Measurements from ENCODE around the gene DOK5.
A peak's percentile ranks its signal among the peaks of the same experiment; 100 is the strongest.

Gene DOK5

DNA sequence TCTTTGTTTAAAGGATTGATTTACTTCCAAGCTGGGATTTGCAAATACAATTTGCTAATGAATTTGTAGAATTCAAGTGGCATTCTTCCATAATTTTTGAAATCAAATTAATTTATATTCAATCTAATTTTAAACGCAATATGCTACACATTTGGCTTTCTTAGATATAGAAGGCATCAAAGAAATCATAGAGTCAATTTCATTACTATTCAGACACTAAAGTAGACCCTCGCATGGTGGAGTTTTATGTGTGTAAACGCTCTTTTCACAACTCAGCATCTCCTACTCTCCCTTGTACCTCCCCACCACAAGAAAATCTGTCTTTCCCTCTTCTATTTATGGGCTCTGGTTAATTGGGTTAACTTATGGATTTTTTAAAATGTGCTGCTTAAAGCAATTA is 144.3 kb downstream of the DOK5 start:
- DNase-seq: no peak

DNA sequence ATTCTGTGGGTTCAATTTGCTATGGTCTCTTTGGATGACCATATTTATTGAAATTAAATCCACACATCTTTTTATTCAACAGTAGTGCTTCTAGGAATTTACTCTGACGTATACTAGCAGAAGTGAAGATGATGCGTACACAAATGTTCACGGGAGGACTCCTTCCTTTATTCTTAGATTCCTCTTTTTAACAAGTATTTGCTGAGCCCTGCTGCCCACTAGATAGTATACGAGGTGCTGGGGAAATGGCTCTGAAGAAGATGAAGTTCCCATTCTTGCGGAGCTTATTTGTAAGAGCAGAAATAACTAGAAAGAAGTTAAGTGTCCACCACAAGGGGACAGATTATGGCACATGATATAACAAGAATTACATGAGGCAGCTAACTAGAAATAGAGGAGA is 145.2 kb downstream of the DOK5 start:
- no peak for DNase-seq

DNA sequence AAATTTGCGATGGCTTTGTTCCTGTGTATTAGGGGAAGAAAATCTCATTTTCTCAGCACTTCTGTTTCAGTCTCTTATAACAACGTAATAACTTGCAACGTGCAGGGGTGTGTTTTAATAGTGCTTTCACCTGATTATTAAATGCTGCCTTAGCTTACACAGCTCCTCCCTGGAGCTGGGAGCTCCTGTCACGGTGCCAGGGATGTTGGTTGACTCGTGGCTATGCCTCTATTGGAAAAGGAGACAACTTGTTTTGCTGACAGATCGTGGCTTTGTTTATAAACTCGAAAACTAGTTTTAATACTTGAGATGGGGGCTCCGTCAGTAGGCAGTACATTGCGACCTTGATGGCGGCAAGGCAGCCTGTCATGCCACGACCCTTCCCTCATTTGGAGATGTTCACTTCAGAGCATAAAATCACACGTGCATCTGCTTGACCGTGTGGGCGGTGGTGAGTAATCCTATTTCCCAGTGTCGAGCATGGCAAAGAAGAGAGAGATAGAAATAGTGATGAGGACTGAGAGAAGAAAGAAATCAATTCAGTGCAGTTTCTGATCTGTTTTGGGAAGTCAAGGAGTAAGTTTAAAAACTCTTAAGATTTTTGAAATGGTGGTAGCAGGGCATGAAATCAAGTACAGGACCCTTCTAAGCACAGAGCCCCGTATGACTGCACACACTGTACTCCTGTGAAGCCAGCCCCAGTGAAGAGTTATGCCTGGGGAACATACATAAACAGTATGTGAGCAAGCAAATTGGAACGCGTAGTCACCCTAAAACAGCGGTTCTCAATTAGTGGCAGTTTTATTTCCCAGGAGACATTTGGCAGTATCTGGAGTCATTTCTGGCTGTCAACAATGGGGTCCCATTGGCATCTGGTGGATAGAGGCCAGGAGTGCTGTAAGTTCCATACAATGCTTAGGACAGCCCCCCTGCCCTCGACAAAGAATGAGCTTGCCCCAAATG is 147.2 kb downstream of the DOK5 start:
- no peak for DNase-seq

DNA sequence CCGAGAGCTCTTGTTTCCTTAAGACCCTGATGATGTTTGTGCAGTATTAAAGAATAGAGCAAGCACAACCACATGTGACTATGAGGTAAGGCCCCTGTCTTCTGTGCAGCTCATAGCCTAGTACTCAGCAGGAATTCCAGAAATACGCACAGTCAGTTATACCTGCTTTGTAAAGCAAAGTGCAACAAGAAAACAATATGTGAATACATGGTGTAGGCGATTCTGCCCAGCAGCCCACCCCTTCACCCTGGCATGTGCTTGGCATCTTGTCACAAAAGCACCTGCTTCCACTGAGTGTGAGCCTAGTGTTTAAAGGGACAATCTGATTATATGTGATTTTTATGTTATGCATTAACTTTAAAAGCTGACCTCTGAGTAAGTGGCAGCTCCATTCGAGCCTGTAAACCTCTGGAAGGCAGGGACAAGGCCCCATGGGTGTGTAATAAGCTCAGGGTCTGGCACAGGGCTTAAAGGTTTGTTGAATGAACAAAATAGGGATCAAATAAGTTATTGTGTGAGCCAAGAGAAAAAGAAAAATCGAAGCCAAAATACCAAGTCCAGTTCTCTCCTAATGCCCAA is 148.7 kb downstream of the DOK5 start:
- no peak for DNase-seq

DNA sequence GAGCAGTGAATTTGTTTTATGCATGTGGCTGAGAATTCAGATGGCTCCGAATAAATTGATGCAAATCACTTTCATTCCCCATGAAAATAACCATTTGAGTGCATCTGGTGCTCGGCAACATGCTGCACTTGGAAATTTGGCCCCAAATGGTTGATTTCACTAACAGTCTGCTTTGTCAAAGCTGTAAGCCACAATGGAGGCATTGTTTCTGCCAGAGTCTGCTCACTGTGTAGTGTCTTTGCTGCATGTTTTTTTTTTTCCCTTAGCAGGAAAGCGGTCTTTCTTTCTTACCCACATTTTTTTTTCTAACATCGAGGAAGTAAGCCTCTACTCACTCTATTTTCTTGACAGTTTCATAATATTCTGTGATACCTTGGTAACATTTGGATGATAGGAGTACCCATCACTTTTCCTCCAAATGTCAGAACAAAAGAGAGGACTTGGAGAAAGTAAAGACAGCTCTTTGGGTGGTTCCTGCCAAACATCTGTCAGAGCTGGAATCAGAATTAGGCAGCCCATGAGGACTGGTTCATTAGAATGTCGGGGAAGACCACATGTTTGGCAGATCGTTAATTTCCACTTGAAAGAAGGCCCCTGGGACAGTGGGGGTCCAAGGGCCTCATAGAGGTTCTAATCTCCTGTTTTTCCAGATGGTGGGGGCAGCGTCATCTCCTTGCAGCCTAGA is 149.5 kb downstream of the DOK5 start:
- DNase-seq: no peak

DNA sequence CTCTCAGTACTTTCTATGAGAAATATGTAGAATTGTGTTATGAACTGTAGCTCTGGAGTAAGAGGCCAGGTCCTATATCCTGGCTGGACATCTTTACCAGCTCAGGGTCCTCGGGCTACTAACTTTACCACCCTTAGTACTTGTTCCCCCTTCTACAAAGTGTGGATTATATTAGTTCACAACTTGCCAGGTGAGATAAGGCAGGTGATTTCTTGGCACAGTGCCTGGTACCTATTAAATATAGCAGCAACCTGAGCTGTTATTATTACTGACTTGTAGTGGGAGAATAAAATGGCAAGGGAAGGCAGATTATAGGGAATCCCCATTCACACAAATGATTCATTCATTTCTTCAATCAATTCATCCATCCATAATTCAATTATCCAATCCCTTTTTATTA is 150.1 kb downstream of the DOK5 start:
- peak; percentile 2 for DNase-seq

DNA sequence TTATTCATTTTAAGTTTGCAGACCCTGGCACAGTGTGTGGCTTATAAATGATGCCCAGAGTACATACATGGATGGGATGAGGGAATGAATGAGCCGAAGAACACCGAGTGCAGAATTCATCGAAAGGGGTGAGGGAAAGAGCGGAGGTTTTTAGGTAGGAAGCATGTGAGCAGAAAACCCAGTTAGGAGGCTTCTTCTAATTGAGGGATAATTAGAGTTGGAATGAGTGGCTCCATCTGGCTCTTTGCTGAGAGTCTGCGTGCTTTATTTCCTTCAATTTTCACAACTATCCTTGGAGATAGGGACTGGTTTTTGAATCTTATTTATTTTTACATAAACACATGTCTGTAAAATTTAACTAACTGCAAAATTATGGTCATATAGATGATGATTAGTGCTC is 150.7 kb downstream of the DOK5 start:
- no peak for DNase-seq

DNA sequence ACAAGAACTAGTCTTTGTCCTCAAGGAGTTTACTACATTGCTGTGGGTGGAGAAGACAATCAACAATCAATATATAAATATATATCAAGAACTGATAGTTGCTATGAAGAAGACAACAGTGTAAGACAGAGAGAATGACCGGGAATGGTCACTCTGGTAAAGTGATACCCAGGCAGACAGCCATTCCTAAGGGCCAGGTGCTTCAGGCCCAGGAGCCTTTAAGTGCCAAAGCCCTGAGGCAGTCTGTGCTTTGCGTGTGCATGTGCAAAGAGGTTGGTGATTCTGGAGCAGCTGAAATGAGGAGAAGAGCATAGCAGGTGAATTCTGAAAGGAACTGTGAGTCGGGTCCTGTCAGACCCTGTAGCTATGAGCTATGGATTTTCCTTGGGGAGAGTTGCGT is 154.2 kb downstream of the DOK5 start:
- no peak for DNase-seq

DNA sequence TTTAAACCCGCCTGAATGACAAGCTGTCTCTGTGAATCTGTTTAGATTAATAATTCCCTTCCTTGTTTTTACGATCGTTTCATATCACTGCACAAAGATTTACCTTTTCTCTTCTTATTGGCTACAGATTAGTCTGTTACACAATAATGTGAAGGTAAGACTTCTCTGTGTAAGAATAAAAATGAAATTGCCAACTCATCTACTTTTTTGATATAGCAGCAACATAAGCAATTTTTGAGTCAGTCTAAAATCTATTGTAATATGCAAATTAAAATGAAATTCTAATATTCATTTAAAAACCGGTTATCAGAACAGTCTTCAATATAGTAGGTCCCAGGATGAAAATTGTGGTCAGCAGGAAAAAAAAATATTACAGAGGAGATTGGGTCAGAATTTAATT is 155.2 kb downstream of the DOK5 start:
- DNase-seq: no peak

DNA sequence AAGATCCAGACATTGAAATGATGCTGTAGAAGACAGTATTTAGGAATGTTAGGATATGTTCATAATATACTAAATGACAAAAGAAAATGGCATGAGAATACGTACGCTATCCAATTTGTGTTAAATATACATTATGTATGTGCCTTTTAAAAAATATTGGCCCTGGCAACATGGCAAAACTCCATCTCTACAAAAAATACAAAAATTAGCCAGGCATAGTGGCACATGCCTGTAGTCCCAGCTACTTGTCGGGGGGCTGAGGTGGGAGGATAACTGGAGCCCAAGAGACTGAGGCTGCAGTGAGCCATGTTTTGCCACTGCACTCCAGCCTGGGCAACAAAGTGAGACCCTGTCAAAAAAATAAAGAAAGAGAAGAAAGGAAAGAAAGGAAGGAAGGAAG is 155.7 kb downstream of the DOK5 start:
- DNase-seq: no peak

DNA sequence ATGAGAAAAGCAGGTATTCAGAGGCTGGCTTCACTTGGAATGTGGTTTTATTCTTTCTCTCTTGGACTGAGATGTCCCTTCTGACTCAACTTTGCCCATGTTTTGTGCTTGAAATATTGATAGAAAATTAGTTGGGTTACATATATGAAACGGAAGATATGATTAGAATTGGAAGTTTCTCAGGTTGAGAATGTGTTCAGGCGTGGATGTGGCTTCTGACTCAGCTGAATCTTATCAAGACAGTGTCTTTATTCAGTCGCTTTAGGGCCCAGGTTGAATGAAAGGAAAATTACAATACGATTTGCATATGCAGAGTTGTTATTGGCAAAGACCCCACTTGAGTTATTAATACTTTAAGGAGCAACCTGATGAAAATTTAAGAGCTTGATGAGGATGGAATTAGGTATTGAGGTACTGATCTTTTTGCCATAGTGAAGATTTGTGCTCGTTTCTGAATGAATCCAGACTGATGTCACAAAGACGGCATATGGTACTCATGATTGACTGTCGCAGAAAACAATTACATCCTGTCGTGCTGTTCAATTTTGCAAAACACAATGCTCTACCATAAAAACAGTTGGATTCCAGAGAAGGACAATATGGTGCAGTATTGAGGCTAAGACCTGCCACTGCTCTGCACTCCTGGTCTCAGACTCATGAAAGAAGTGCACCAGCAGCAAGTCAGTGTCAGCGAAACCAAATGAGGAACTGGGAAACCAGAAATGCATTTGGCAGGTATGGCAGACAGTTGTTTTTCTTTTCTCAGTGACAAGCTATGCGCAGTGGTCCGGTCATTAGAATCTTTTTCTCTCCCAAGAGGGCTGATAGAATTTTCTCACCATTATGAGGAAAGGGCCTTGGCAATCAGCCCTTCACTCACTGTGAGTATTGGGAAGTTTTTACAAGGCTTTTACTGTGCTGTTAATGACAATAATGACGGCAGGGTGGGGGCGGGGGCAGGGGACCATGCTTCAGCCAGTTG is 158.3 kb downstream of the DOK5 start:
- no peak for DNase-seq

DNA sequence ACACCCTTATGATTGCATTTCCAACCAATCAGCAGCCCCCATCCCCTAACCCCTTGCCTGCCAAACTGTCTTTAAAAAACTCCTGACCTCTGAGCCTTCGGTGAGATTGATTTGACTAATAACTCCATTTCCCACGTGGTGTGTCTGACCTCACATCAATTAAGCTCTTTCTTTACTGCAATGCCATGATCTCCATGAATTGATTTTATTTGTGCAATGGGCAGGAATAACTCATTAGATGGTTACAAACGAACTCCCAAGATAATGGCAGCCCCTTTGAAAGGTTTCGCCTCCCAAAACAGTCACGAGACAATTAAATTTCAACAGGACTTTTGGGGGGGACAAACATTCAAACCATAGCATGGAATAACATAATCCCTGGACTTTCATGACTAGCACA is 161.2 kb downstream of the DOK5 start:
- DNase-seq: no peak

DNA sequence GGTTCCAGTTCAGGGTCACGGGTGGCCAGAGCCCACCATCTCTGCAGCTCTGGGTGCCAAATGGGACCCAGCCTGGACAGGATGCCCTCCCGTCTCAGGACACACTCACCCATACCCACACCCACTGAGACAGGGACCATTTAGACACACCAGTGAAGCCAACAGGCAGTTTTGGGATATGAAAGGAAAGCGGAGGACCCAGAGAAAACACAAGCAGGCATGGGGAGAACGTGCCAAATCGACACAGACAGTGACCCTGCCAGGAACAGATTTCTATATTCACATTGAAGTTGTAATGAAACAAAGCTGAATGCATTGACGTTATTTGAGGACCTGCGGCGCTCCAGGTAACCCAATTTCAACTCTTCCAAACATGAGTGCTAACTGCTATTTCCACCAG is 164.5 kb downstream of the DOK5 start:
- DNase-seq: no peak

DNA sequence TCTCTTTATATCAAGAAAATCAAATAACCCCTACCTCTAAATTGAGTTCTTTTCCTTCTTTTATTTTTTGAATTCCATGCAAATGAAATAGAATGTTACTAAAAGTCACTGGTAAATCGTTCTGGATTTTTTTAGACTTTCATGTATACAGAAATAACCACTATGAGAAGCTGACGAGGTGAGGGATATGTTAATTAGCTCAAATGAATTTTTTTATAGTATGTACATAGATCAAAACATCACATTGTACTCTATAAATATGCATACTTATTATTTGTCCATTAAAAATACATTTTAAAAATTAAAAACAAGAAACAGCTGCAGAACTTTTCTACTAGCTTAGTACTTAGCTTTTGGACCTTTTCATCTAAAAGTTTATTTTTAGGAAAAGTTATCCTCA is 165.4 kb downstream of the DOK5 start:
- DNase-seq: no peak

DNA sequence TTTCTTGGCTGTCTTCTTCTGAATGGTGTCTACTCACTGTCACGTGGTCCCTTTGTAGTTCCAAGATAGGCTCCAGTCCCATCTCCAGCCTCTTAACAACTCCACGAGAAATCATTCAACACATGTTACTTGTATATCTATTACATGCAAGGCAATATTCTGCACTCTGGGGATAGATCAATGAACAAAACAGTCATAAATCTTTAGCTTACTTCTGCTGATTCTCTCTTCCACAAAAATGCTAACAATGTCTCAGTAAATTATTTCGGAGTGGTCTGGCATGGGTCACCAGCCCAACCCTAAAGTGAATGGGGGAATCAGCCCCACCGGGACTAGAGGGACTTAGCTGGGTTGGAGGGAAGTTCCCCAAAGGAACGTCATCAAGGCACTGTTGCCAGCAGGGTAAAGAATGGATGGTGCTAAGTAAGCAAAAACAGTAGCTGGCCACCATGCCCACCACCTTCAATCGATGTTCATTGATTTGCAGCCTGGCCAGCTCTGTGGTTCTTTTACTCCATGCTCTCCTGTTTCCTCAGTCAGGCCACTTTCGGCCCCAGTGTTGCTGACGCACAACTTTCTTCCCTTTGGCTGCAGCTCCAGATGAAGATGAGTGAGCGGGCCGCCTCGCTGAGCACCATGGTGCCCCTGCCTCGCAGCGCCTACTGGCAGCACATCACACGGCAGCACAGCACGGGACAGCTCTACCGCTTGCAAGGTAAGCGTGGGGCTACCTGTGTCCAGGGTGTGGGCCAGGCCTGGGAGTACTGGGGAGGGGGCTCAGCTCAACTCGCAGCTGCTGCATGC is 167.7 kb downstream of the DOK5 start:
- DNase-seq: no peak

DNA sequence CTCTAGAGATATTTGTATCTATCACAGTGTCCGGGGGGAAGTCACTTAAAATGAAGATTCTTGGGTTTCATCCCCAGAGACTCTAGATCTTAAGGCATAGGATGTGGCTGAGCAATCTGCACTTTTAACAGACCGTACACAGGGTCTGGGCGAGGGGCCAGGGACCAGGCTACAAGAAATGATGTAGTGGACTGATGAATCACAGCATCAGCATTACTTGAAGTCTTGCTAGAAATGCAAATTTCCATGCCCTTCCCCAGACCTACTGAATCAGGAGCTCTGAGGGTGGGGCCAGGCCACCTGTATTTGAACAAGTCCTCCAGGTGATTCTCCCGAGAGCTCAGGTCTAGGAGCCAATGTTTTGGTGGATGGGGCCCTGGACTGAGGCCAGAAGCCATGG is 168.4 kb downstream of the DOK5 start:
- DNase-seq: no peak

DNA sequence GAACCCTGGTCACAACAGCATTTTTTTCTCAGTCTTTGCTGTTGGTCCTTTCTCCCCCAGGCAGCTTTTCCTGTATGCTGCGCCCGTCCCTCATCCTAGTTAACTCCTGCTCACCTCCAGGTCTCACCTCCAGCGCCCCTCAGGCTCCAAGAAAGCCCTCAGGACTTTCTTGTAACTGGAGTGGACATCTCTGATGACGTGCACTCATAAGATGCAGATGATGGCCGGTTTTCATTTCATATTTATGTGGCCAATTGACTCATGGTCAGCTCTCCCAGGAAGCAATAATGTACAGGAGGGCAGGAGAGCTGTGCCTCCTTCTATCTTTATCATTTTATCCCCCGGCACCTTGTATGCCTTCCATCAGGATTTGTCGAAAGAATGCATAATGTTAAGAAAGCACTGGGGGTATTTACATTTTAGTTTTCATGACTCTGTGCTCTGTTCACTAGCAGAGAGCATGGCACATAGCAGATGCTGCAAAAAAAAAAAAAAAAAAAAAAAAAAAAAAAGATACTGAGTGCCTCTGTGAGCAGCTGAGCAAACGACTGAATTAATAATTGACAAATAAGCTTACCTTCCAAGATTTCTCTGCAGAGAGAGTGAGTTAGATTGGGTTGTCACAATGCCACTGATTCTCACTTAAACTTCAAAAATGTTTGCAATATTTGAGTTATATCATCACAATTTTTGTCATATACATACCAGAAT is 170.2 kb downstream of the DOK5 start:
- no peak for DNase-seq

DNA sequence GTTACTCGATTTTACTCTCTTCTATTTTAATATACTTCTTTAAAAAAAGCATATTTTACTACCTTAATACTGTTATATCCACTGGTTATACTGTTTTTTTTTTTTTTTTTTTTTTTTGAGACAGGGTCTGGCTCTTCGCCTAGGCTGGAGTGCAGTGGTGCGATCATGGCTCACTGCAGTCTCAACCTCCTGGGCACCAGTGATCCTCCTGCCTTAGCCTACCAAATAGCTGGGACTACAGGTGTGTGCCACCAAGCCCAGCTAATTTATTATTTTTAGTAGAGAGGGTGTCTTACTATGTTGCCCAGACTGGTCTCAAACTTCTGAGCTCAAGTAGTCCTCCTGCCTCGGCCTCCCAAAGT is 170.7 kb downstream of the DOK5 start:
- DNase-seq: no peak

DNA sequence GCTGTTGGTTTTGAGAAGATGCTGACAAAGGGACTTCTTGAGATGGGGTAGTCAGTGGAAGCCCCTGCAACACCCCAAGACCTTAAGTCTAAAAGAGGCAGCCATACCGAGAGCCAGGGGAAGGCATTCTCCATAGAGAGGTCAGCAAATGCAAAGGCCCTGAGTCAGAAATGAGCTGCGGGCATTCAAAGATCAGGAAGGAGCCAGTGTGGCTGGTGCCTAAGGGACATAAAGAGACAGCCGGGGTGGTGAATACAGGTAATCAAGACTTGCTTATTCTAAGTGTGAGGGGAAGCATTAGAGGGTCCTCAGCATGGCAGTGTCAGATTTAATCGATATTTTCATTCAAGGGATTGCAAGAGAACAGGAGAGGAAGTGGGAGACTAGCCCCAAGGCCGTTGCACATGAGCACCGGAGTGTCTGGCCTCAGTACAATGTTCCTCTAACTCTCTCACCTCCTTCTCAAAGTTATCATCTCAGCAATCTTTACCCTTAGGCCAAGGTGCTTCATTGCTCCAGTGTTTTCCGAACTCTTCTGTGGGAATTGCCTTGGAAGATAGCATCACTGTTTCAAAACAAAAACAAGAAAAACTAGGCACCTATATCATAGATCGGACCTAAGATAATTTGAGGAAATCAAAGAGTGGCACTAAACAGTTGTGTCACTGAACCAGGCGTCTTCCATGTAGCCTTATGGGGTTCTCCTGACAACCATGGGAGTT is 173.2 kb downstream of the DOK5 start:
- DNase-seq: no peak

DNA sequence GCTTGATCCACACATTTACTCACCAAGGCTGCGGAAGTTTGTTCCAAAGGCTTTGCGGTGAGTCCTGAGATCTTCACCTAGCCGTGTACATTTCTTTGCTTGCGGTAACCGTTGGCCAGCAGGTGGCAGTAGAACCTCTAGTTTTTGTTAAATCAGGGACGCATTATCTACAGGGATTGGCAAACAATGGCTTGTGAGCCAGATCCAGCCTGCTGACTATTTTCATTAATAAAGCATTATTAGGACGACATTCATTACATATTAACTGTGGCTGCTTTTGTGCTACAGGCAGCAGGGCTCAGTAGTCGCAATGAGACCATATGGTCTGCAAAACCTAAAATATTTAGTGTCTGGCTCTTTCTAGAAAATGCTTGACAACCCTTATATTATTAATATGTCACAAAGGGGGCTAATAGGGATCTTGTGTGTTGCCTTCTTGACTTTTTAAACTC is 174.1 kb downstream of the DOK5 start:
- peak; percentile 52 for DNase-seq

Measured in NCI-H1105 (cell line).